ENCODE data around the gene WDR73. TPM values are rescaled to one million over a fixed set of nuclear protein-coding genes. Genes with fewer than 3 reads are reported as not detected.

The WDR73 gene
- total RNA-seq, 4 donors from 2014 or later: 16.7 to 22.8 (median 18.4) TPM

GRCh38 chr15:84594617-84595290 lies 59.3 kb downstream of the WDR73 start:
- Histone ChIP-seq H3K9me3 (no peaks in the 10 kb centered on the region), H3K36me3 (no peaks in the 10 kb centered on the region), H3K27ac (replicated peaks in 1 of 4) (no peak overlapping the region), H3K4me1 (peaks cover 1 to 3% (median 3%) of the 10 kb centered on the region in 4 donors), H3K4me3 (no peak overlapping the region), H3K27me3 (no peaks in the 10 kb centered on the region)
- no peak for DNase-seq (ENCODE audit: extremely low spot score)
- no peak for TF ChIP-seq POLR2AphosphoS5 (IDR thresholded peaks at IDR 0.05)
- 68% methylated on average over 3 of the region's 3 CpGs for WGBS
- intact Hi-C loops (cut with DNase I): no loop called here

GRCh38 chr15:84591815-84592214 lies 62.3 kb downstream of the WDR73 start:
- TF ChIP-seq CTCF (IDR thresholded peaks at IDR 0.05) (no peak), EP300 (IDR thresholded peaks at IDR 0.05) (no peak), POLR2AphosphoS5 (IDR thresholded peaks at IDR 0.05) (no peak), POLR2A (IDR thresholded peaks at IDR 0.05; ENCODE audit: low read depth) (no peak)
- WGBS: 91% methylated on average over 1 of the region's 1 CpG
- H3K36me3 ChIP-seq: no peaks in the 10 kb centered on the region
- no peaks in the 10 kb centered on the region for H3K9me3 ChIP-seq
- H3K4me3 ChIP-seq: no peak overlapping the region
- no peaks in the 10 kb centered on the region for H3K27me3 ChIP-seq
- H3K27ac ChIP-seq (replicated peaks in 1 of 4): no peak overlapping the region
- H3K4me1 ChIP-seq: peaks cover 0 to 11% (median 9%) of the 10 kb centered on the region in 4 donors
- DNase-seq (ENCODE audit: extremely low spot score): no peak
- intact Hi-C loops (cut with DNase I): no loop called here

GRCh38 chr15:84590406-84590805 lies 63.7 kb downstream of the WDR73 start:
- Histone ChIP-seq H3K27ac (replicated peaks in 1 of 4) (no peak overlapping the region), H3K4me1 (peaks cover 0 to 11% (median 9%) of the 10 kb centered on the region in 4 donors), H3K9me3 (no peaks in the 10 kb centered on the region), H3K27me3 (no peaks in the 10 kb centered on the region), H3K4me3 (no peak overlapping the region), H3K36me3 (no peaks in the 10 kb centered on the region)
- WGBS: 87% methylated on average over 2 of the region's 2 CpGs
- TF ChIP-seq EP300 (IDR thresholded peaks at IDR 0.05) (no peak), POLR2AphosphoS5 (IDR thresholded peaks at IDR 0.05) (no peak), POLR2A (IDR thresholded peaks at IDR 0.05; ENCODE audit: low read depth) (no peak), CTCF (IDR thresholded peaks at IDR 0.05) (no peak)
- no peak for DNase-seq (ENCODE audit: extremely low spot score)
- intact Hi-C loops (cut with DNase I): no loop called here

Other genes starting within 250 kb of the WDR73 start
- gene ZSCAN2, start 53.3 kb downstream of the WDR73 start, total RNA-seq: 1 to 10 TPM; 4.6 to 9.5 (median 7.7) TPM
- 1 to 10 TPM; 3.6 to 7.4 (median 5.1) TPM for gene NMB, start 3.9 kb upstream of the WDR73 start, total RNA-seq
- gene SEC11A, start 61.9 kb upstream of the WDR73 start, total RNA-seq: 10 to 100 TPM; 57.4 to 90.3 (median 73.5) TPM
- 10 to 100 TPM; 13.8 to 22.3 (median 20.2) TPM for gene ZNF592, start 94.3 kb upstream of the WDR73 start, total RNA-seq
- 10 to 100 TPM in 3 of 4 donors, 1 to 10 TPM in 1; 9.1 to 21.5 (median 16.2) TPM for gene ALPK3, start 163.1 kb upstream of the WDR73 start, total RNA-seq
- gene SLC28A1, start 230.4 kb upstream of the WDR73 start, total RNA-seq: under 1 TPM in 1 of 4 donors, not detected in 3; 0.23 TPM

All from esophagus muscularis mucosa (tissue), 4 donors.